SK-N-SH (cell line): ENCODE results near the gene TROAP. TPM values are rescaled to one million over a fixed set of nuclear protein-coding genes. Genes with fewer than 3 reads are reported as not detected.

Experiments
- CTCF ChIA-PET: fragments of 300-600, 350-600 bp; formaldehyde crosslinking; extraction: SDS; loops from one replicate; lab custom pipeline; 2021; lab: Yijun Ruan, JAX
- POLR2A ChIA-PET: fragments of 350-600 bp; sonication (Branson Sonifier 250); formaldehyde crosslinking; extraction: SDS; loops from one replicate; lab custom pipeline; 2020; ENCODE audit warnings: antibody characterized with exemption, inconsistent platforms; lab: Yijun Ruan, JAX
- DNase-seq: peaks from one replicate; pipeline ENCODE4 v3.0.0; 2012
- H2AFZ ChIP-seq: fragments of 200-600 bp; sonication (generic); 2 replicates; pipeline ENCODE4 v1.8.1; 2016; ENCODE audit warnings: antibody characterized with exemption, mild to moderate bottlenecking, low read depth
- H3F3A ChIP-seq: fragments of 200-600 bp; sonication (generic); replicated peaks from 2 replicates; pipeline ENCODE3; 2016; ENCODE audit warnings: antibody characterized with exemption, mild to moderate bottlenecking; ENCODE audit not compliant: insufficient read depth
- H3K27ac ChIP-seq, 2 experiments: fragments of 200-500 bp in 1 of 2; fragments of 200-600 bp in 1 of 2; sonication (Bioruptor generic) in 1 of 2; sonication (generic), shearing (Covaris generic) in 1 of 2; 2 replicates each; pipeline versions ENCODE4 v1.5.1 to v1.6.1; 2014 to 2016; ENCODE audit warnings: low read depth in 2 of 2, inconsistent platforms in 1 of 2, low read length in 1 of 2, mild to moderate bottlenecking in 1 of 2, mixed read lengths in 1 of 2
- H3K27me3 ChIP-seq: fragments of 200-600 bp; sonication (generic), shearing (Covaris generic); 2 replicates; pipeline ENCODE4 v1.6.1; 2016; ENCODE audit warnings: mixed run types; ENCODE audit not compliant: insufficient read depth
- H3K36me3 ChIP-seq, 2 experiments: fragments of 200-500 bp in 1 of 2; fragments of 200-600 bp in 1 of 2; sonication (Bioruptor generic) in 1 of 2; sonication (generic) in 1 of 2; replicated peaks in 1 of 2; 2 replicates each; pipeline versions ENCODE3 to v1.5.1; 2014 to 2016; ENCODE audit warnings: low read length in 1 of 2, mild to moderate bottlenecking in 1 of 2; ENCODE audit not compliant: insufficient read depth in 2 of 2, control insufficient read depth in 1 of 2
- H3K4me1 ChIP-seq, 2 experiments: fragments of 200-500 bp in 1 of 2; fragments of 200-600 bp in 1 of 2; sonication (Bioruptor generic) in 1 of 2; sonication (generic), shearing (Covaris generic) in 1 of 2; 2 replicates each; pipeline versions ENCODE4 v1.5.1 to v1.6.1; 2014 to 2016; ENCODE audit warnings: low read depth in 1 of 2, low read length in 1 of 2, mixed run types in 1 of 2; ENCODE audit not compliant: insufficient read depth in 2 of 2, control insufficient read depth in 1 of 2
- H3K4me2 ChIP-seq: fragments of 200-600 bp; sonication (generic), shearing (Covaris generic); 2 replicates; pipeline ENCODE4 v1.6.1; 2017; ENCODE audit warnings: mixed run types
- H3K4me3 ChIP-seq, 2 experiments: fragments of 200-500 bp in 1 of 2; fragments of 200-600 bp in 1 of 2; sonication (Bioruptor generic) in 1 of 2; sonication (generic), shearing (Covaris generic) in 1 of 2; 2 replicates each; pipeline versions ENCODE4 v1.5.1 to v1.8.1; 2014 to 2016; ENCODE audit warnings: low read depth in 2 of 2, inconsistent platforms in 1 of 2, low read length in 1 of 2, mild to moderate bottlenecking in 1 of 2, mixed read lengths in 1 of 2, moderate library complexity in 1 of 2
- H3K79me2 ChIP-seq: fragments of 200-600 bp; sonication (generic); 2 replicates; pipeline ENCODE4 v1.8.1; 2017; ENCODE audit warnings: mild to moderate bottlenecking; ENCODE audit not compliant: insufficient read depth
- H3K9ac ChIP-seq: fragments of 200-600 bp; sonication (generic); 2 replicates; pipeline ENCODE4 v1.6.1; 2017; ENCODE audit warnings: mixed run types
- H3K9me2 ChIP-seq: fragments of 200-600 bp; sonication (generic); 2 replicates; pipeline ENCODE4 v1.6.1; 2017; ENCODE audit warnings: mixed run types
- H3K9me3 ChIP-seq: fragments of 200-600 bp; sonication (generic); 2 replicates; pipeline ENCODE4 v1.6.1; 2017; ENCODE audit warnings: mixed run types, mild to moderate bottlenecking, moderate library complexity
- H4K20me1 ChIP-seq: fragments of 200-600 bp; sonication (generic); 2 replicates; pipeline ENCODE4 v1.6.1; 2017; ENCODE audit warnings: mild to moderate bottlenecking, mixed run types; ENCODE audit not compliant: insufficient read depth
- CHD2 ChIP-seq: fragments of 150-350 bp; IDR thresholded peaks from 2 replicates; pipeline ENCODE4 v1.6.1; 2018; ENCODE audit warnings: low read length; ENCODE audit not compliant: partially characterized antibody
- ELF1 ChIP-seq: IDR thresholded peaks from 2 replicates; pipeline ENCODE4 v1.4.0; 2012
- EP300 ChIP-seq, 2 experiments: IDR thresholded peaks; 2 replicates each; pipeline versions ENCODE4 v1.4.0 to v1.6.1; 2012; ENCODE audit warnings: borderline replicate concordance in 1 of 2, low read depth in 1 of 2, low read length in 1 of 2
- EZH2phosphoT487 ChIP-seq: fragments of 200-600 bp; sonication (generic); IDR thresholded peaks from 2 replicates; pipeline ENCODE4 v1.6.1; 2017; ENCODE audit warnings: low read depth, mixed run types, mild to moderate bottlenecking, antibody characterized with exemption, moderate library complexity, borderline replicate concordance
- FOSL2 ChIP-seq: IDR thresholded peaks from 2 replicates; pipeline ENCODE4 v1.4.0; 2012; ENCODE audit warnings: low read depth, mild to moderate bottlenecking, moderate library complexity, borderline replicate concordance
- FOXM1 ChIP-seq: IDR thresholded peaks from 2 replicates; pipeline ENCODE4 v1.4.0; 2012; ENCODE audit warnings: low read depth, mild to moderate bottlenecking
- GABPA ChIP-seq: IDR thresholded peaks from 2 replicates; pipeline ENCODE4 v1.4.0; 2012; ENCODE audit warnings: low read depth, mild to moderate bottlenecking
- GATA2 ChIP-seq: sonication (generic); formaldehyde crosslinking; IDR thresholded peaks from 2 replicates; pipeline ENCODE4 v1.5.0; 2020; ENCODE audit warnings: mild to moderate bottlenecking, missing genetic modification reagents
- JUND ChIP-seq: IDR thresholded peaks from 2 replicates; pipeline ENCODE4 v1.4.0; 2012
- MEF2A ChIP-seq: IDR thresholded peaks from 2 replicates; pipeline ENCODE4 v1.4.0; 2012; ENCODE audit warnings: low read depth, borderline replicate concordance
- MXI1 ChIP-seq: IDR thresholded peaks from 2 replicates; pipeline ENCODE4 v1.6.1; 2012; ENCODE audit warnings: mild to moderate bottlenecking, low read depth, low read length, improper control_type of control experiment
- NFIC ChIP-seq: IDR thresholded peaks from 2 replicates; pipeline ENCODE4 v1.4.0; 2012; ENCODE audit warnings: borderline replicate concordance
- NRF1 ChIP-seq: IDR thresholded peaks from 2 replicates; pipeline ENCODE4 v1.6.1; 2012; ENCODE audit warnings: low read depth, mild to moderate bottlenecking, low read length
- POLR2AphosphoS5 ChIP-seq: IDR thresholded peaks from 2 replicates; pipeline ENCODE4 v1.6.1; 2012; ENCODE audit warnings: low read depth, low read length
- RAD21 ChIP-seq: IDR thresholded peaks from 2 replicates; pipeline ENCODE4 v1.6.1; 2012; ENCODE audit warnings: mild to moderate bottlenecking, low read length
- RFX5 ChIP-seq: IDR thresholded peaks from 2 replicates; pipeline ENCODE4 v1.6.1; 2012; ENCODE audit warnings: mild to moderate bottlenecking, improper control_type of control experiment, low read length
- SMC3 ChIP-seq: IDR thresholded peaks from 2 replicates; pipeline ENCODE4 v1.6.1; 2012; ENCODE audit warnings: low read depth, low read length, improper control_type of control experiment
- TAF1 ChIP-seq: IDR thresholded peaks from 2 replicates; pipeline ENCODE4 v1.6.1; 2012; ENCODE audit warnings: low read depth, mild to moderate bottlenecking, low read length, moderate library complexity, borderline replicate concordance
- TEAD4 ChIP-seq: IDR thresholded peaks from 2 replicates; pipeline ENCODE4 v1.4.0; 2012; ENCODE audit warnings: mild to moderate bottlenecking, borderline replicate concordance; ENCODE audit not compliant: insufficient read depth
- YY1 ChIP-seq: IDR thresholded peaks from 2 replicates; pipeline ENCODE4 v1.4.0; 2012; ENCODE audit warnings: low read depth, mild to moderate bottlenecking
- whole genome bisulfite sequencing: methylation state at CpG from one replicate; pipeline ENCODE4 v1.1.6; 2017; ENCODE audit warnings: low lambda C conversion rate; 5-methylcytosine and 5-hydroxymethylcytosine counted together
- polyA plus RNA-seq, 3 experiments: library from polyadenylated mRNA; depleted of rRNA; stranded (reverse); fragments of >200 nt; gene quantifications; 2 replicates each; pipeline ENCODE4 v1.2.3, GENCODE V29; 2012
- TF ChIP-seq, protein P1 (sequence below): fragments of 150-350 bp; IDR thresholded peaks from 2 replicates; pipeline ENCODE4 v1.6.1; 2016; ENCODE audit warnings: mild to moderate bottlenecking, low read depth, low read length
- TF ChIP-seq, protein P2 (sequence below): fragments of 200-600 bp; sonication (generic); IDR thresholded peaks from 2 replicates; pipeline ENCODE4 v1.6.1; 2017; ENCODE audit warnings: antibody characterized with exemption, mild to moderate bottlenecking, moderate library complexity
- TF ChIP-seq, protein P3 (sequence below): IDR thresholded peaks from 2 replicates; pipeline ENCODE4 v1.4.0; 2012; ENCODE audit warnings: low read depth
- TF ChIP-seq, protein P4 (sequence below): fragments of 150-350 bp; IDR thresholded peaks from 2 replicates; pipeline ENCODE4 v1.6.1; 2017; ENCODE audit warnings: antibody characterized with exemption, low read length, low read depth, borderline replicate concordance

Gene TROAP
- polyA plus RNA-seq, 1 of the 3 experiments (the other 2 are of a cell fraction): 26.2 TPM

DNA sequence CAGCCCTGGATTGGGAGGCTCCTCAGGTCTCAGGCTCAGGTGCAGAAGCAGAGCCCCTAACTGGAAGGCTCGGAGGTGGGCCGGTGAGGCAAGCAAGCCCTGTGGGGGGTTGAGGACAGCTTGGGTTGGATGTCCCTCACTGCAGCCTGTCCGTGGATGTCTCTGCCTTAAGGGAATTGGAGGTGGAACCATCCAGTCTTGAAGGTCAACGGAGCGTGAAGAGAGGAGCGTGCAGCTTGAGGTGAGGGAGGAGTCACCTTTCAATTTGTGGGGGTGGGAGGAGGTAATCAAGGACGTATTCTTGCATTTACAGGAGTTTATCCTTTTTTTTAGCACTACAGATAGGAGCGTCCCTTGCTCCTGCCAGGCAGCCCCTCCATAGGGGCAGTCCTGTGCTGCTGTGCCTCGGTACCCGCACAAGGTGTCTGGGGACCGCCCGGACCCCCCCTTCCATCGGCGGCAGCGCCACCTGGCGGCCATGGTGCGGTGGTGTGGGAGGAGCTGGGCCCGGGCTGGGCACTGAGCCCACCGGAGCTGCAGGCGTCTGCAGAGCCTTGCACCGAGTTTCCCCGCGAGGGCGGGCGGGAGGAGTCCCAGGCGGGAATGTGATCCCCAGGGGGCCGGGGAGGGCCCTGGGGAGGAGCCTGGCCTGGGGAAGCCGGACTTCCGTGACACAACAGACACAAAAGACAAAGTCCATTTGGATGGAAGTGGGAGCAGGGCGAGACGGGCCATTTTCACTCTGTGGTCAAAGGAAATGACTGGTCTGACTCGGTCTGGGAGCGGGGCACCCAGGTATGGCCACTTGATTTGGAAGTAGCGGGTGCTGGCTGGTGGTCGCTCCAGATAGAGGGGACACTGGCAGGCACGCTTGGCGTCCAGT, 24.5 kb downstream of the TROAP start:
- Histone ChIP-seq H3K27ac (no peak overlapping the region), H3K79me2 (no peaks in the 10 kb centered on the region), H3K27me3 (peaks cover 5% of the 10 kb centered on the region; the same call in 1 of the 2 replicates), H3K9ac (peak overlapping the region; percentile 45; the same call in 1 of the 2 replicates), H4K20me1 (no peaks in the 10 kb centered on the region), H3F3A (peaks cover 5% of the 10 kb centered on the region), H3K9me3 (no peaks in the 10 kb centered on the region), H3K4me2 (peak overlapping the region; percentile 58), H2AFZ (peak overlapping the region; percentile 60; the same call in 1 of the 2 replicates), H3K4me3 (peak overlapping the region; percentile 19 to 50), H3K4me1 (peaks cover 15 to 38% of the 10 kb centered on the region in 2 experiments; a peak in 2 of 4 replicates), H3K9me2 (no peaks in the 10 kb centered on the region), H3K36me3 (no peaks in the 10 kb centered on the region)
- POLR2A ChIA-PET: interaction anchor here (0.9 to 1.0 kb wide), 4 partner anchors 11 to 217 kb away, joined by 3 to 7 read pairs (median 3); partner anchors contain the start of genes C1QL4 and TUBA1B
- CTCF ChIA-PET: interaction anchor here (0.5 to 10.6 kb wide), 74 partner anchors 10 to 1476 kb away, joined by 3 to 256 read pairs (median 4); partner anchors contain the start of genes C1QL4, KCNH3, MCRS1 and PRPF40B
- TF ChIP-seq FOXM1 (no peak), TEAD4 (no peak), GATA2 (CRISPR knock-in tag) (no peak), MEF2A (no peak), ELF1 (no peak; the same call in 1 of the 2 replicates), JUND (no peak), FOSL2 (no peak), MXI1 (no peak), RAD21 (peak; percentile 34), NFIC (peak; percentile 67; the same call in 1 of the 2 replicates), EZH2phosphoT487 (no peak), TAF1 (peak; percentile 31; the same call in 1 of the 2 replicates), SMC3 (peak; percentile 45), NRF1 (no peak; the same call in 1 of the 2 replicates), YY1 (no peak), GABPA (no peak), EP300 (IDR thresholded peaks at IDR 0.05; ENCODE audit: borderline replicate concordance in 1 of 2, low read depth in 1 of 2, low read length in 1 of 2) (no peak), POLR2AphosphoS5 (peak; percentile 51), CHD2 (no peak), RFX5 (no peak)
- TF ChIP-seq, protein P1, sequence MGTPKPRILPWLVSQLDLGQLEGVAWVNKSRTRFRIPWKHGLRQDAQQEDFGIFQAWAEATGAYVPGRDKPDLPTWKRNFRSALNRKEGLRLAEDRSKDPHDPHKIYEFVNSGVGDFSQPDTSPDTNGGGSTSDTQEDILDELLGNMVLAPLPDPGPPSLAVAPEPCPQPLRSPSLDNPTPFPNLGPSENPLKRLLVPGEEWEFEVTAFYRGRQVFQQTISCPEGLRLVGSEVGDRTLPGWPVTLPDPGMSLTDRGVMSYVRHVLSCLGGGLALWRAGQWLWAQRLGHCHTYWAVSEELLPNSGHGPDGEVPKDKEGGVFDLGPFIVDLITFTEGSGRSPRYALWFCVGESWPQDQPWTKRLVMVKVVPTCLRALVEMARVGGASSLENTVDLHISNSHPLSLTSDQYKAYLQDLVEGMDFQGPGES: no peak
- TF ChIP-seq, protein P2, sequence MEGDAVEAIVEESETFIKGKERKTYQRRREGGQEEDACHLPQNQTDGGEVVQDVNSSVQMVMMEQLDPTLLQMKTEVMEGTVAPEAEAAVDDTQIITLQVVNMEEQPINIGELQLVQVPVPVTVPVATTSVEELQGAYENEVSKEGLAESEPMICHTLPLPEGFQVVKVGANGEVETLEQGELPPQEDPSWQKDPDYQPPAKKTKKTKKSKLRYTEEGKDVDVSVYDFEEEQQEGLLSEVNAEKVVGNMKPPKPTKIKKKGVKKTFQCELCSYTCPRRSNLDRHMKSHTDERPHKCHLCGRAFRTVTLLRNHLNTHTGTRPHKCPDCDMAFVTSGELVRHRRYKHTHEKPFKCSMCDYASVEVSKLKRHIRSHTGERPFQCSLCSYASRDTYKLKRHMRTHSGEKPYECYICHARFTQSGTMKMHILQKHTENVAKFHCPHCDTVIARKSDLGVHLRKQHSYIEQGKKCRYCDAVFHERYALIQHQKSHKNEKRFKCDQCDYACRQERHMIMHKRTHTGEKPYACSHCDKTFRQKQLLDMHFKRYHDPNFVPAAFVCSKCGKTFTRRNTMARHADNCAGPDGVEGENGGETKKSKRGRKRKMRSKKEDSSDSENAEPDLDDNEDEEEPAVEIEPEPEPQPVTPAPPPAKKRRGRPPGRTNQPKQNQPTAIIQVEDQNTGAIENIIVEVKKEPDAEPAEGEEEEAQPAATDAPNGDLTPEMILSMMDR: peak; percentile 95
- TF ChIP-seq, protein P3, sequence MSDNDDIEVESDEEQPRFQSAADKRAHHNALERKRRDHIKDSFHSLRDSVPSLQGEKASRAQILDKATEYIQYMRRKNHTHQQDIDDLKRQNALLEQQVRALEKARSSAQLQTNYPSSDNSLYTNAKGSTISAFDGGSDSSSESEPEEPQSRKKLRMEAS: peak; percentile 27; the same call in 1 of the 2 replicates
- TF ChIP-seq, protein P4, sequence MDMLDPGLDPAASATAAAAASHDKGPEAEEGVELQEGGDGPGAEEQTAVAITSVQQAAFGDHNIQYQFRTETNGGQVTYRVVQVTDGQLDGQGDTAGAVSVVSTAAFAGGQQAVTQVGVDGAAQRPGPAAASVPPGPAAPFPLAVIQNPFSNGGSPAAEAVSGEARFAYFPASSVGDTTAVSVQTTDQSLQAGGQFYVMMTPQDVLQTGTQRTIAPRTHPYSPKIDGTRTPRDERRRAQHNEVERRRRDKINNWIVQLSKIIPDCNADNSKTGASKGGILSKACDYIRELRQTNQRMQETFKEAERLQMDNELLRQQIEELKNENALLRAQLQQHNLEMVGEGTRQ: no peak
- DNase-seq: peak; percentile 97
- WGBS: 32% methylated on average over 26 of the region's 37 CpGs
